Hair follicular keratinocyte (primary cell): ENCODE measurements around the gene VSTM2L. TPM values are rescaled to one million over a fixed set of nuclear protein-coding genes. Genes with fewer than 3 reads are reported as not detected.

ENCODE experiments used
- total RNA-seq: library from RNA; depleted of rRNA; stranded (reverse); fragments of >200 nt; gene quantifications from 2 replicates; pipeline ENCODE4 v1.2.3, GENCODE V29; 2015

VSTM2L gene, protein sequence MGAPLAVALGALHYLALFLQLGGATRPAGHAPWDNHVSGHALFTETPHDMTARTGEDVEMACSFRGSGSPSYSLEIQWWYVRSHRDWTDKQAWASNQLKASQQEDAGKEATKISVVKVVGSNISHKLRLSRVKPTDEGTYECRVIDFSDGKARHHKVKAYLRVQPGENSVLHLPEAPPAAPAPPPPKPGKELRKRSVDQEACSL
- 1.7 and 9.0 TPM in 2 replicates for total RNA-seq

GRCh38 chr20:37902504-37903313 lies at the start of gene VSTM2L:
TSS of gene VSTM2L (plus strand) at chr20:37903127. CDS start at chr20:37903351, 224 bp downstream.

Other genes starting within 250 kb of the VSTM2L start
- gene CTNNBL1, start 209.1 kb upstream of the VSTM2L start, total RNA-seq: 21.5 and 30.6 TPM in 2 replicates
- 9.9 and 19.6 TPM in 2 replicates for gene TTI1, start 130.3 kb downstream of the VSTM2L start, total RNA-seq
- 12.8 and 18.1 TPM in 2 replicates for gene RPRD1B, start 130.6 kb downstream of the VSTM2L start, total RNA-seq